Upper lobe of left lung (tissue), 4 donors: ENCODE measurements around the gene UBR2.
"Not testable (repeated sequence)": the region's sequence is repeated elsewhere in the genome, so short reads cannot be mapped to it uniquely, and the experiment has no call there.

Source experiments
- CTCF ChIP-seq, 6 experiments: fragments of 450-650 bp in 4 of 6; fragments of 200-600 bp in 2 of 6; sonication (generic) in 2 of 6; IDR thresholded peaks; one replicate each; pipeline ENCODE4 v1.5.1; 2016 to 2019; ENCODE audit warnings: antibody characterized with exemption in 6 of 6
- POLR2A ChIP-seq, 4 donors: fragments of 450-650 bp; IDR thresholded peaks; one replicate each; pipeline ENCODE4 v1.5.1; 2016 to 2017; ENCODE audit warnings: antibody characterized with exemption in 4 of 4, mild to moderate bottlenecking in 2 of 4

- TF ChIP-seq POLR2A, CTCF (IDR thresholded peaks at IDR 0.05): not testable (repeated sequence)
These were observed 4.6 kb upstream of the UBR2 start for GRCh38 chr6:42559276-42559675.
